OCI-LY7 (cell line): Measurements from ENCODE around the gene CEACAM4. TPM values are rescaled to one million over a fixed set of nuclear protein-coding genes. Genes with fewer than 3 reads are reported as not detected.

Experiments
- BruUV-seq: library from RNA; stranded (reverse); fragments of 400-500 nt; replicated peaks from 2 replicates; lab custom pipeline; 2021; lab: Mats Ljungman, UMichigan
- CTCF ChIA-PET: fragments of 300-600 bp; sonication (Branson Sonifier 250); formaldehyde crosslinking; loops from one replicate; lab custom pipeline; 2022; ENCODE audit warnings: antibody characterized with exemption; ENCODE audit not compliant: unreplicated experiment; lab: Charles Lee
- POLR2A ChIA-PET: fragments of 300-600 bp; sonication (Branson Sonifier 250); formaldehyde crosslinking; loops from one replicate; lab custom pipeline; 2022; ENCODE audit warnings: antibody characterized with exemption; lab: Charles Lee
- DNase-seq: peaks from one replicate; pipeline ENCODE4 v3.0.0-alpha.2; 2015; ENCODE audit warnings: low spot score
- H2AFZ ChIP-seq: fragments of 200-600 bp; sonication (generic), shearing (Covaris generic); 2 replicates; pipeline ENCODE4 v1.6.1; 2014; ENCODE audit warnings: mild to moderate bottlenecking, antibody characterized with exemption, low read length, moderate library complexity
- H3K27ac ChIP-seq: fragments of 200-600 bp; sonication (generic); 2 replicates; pipeline ENCODE4 v1.5.1; 2014; ENCODE audit warnings: mixed run types, low read depth, mild to moderate bottlenecking, moderate library complexity, low read length, inconsistent platforms; ENCODE audit not compliant: poor library complexity, severe bottlenecking
- H3K36me3 ChIP-seq: fragments of 200-600 bp; sonication (generic); 2 replicates; pipeline ENCODE4 v1.6.1; 2014; ENCODE audit warnings: mild to moderate bottlenecking, antibody characterized with exemption, low read length, moderate library complexity, mixed read lengths; ENCODE audit not compliant: insufficient read depth
- H3K4me1 ChIP-seq: fragments of 200-600 bp; sonication (generic); 2 replicates; pipeline ENCODE4 v1.5.1; 2014; ENCODE audit warnings: mild to moderate bottlenecking, low read length; ENCODE audit not compliant: insufficient read depth, poor library complexity, severe bottlenecking
- H3K4me2 ChIP-seq: fragments of 200-600 bp; sonication (generic); 2 replicates; pipeline ENCODE4 v1.6.1; 2014; ENCODE audit warnings: mild to moderate bottlenecking, low read length
- H3K4me3 ChIP-seq: fragments of 200-600 bp; sonication (generic); 2 replicates; pipeline ENCODE4 v1.5.1; 2014; ENCODE audit warnings: mild to moderate bottlenecking, low read depth, low read length; ENCODE audit not compliant: poor library complexity, severe bottlenecking
- H3K79me2 ChIP-seq: fragments of 200-600 bp; sonication (generic); 2 replicates; pipeline ENCODE4 v1.6.1; 2016; ENCODE audit warnings: low read depth, mild to moderate bottlenecking, low read length, moderate library complexity, mixed read lengths; ENCODE audit not compliant: insufficient read depth
- H3K9me2 ChIP-seq: fragments of 200-600 bp; sonication (generic); 2 replicates; pipeline ENCODE4 v1.6.1; 2016; ENCODE audit warnings: mild to moderate bottlenecking, low read length, mixed read lengths; ENCODE audit not compliant: insufficient read depth
- H3K9me3 ChIP-seq: fragments of 200-600 bp; sonication (generic); 2 replicates; pipeline ENCODE4 v1.6.1; 2014; ENCODE audit warnings: mild to moderate bottlenecking, mixed run types, low read length, mixed read lengths
- H4K20me1 ChIP-seq: fragments of 200-600 bp; sonication (generic); 2 replicates; pipeline ENCODE4 v1.6.1; 2014; ENCODE audit warnings: mild to moderate bottlenecking, antibody characterized with exemption, low read length, moderate library complexity, mixed read lengths; ENCODE audit not compliant: insufficient read depth
- EZH2phosphoT487 ChIP-seq: fragments of 200-600 bp; sonication (generic); IDR thresholded peaks from 2 replicates; pipeline ENCODE4 v1.6.1; 2018; ENCODE audit warnings: low read depth, borderline replicate concordance, mild to moderate bottlenecking, mixed run types, antibody characterized with exemption, low read length, moderate library complexity, mixed read lengths
- intact Hi-C: fragments of 100-400 bp; cut with micrococcal nuclease; formaldehyde crosslinking; loops from one replicate; pipeline ENCODE4 v1.10.0; 2022; ENCODE audit not compliant: unreplicated experiment
- total RNA-seq, 2 experiments: library from RNA; depleted of rRNA in 1 of 2; stranded (reverse); fragments of >200 nt in 1 of 2; shearing (Covaris generic) in 1 of 2; gene quantifications; 2 replicates each; pipeline ENCODE4 v1.2.3, GENCODE V29; 2014 to 2022
- TF ChIP-seq, protein P1 (sequence below): fragments of 200-600 bp; sonication (generic); conservative IDR thresholded peaks from 2 replicates; pipeline ENCODE4 v1.5.1; 2014; ENCODE audit warnings: mild to moderate bottlenecking, antibody characterized with exemption, low read length, moderate library complexity, mixed read lengths

The CEACAM4 gene
- total RNA-seq, 2 experiments from 2014 or later, result not detected

DNA sequence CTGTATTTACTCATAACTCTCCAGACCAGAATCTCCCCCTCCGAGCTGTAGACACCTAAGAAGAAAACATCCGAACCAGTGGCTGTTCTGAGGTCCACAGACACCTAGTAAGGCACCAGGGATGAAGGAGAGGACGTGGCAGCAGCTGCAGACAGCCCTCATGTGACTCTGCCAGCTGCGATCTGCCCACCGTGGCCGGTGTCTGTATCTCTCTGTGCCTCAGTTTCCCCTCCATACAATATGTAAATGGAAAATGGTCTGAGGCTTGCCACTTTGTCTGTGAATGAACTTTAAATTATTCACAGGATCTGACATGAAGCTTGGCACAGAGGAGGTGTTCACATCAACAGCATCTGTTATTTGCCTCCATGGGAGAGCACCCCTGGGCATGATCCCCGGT, 2.4 kb downstream of the CEACAM4 start:
- BruUV-seq, result no TSS peak
- H3K4me2 ChIP-seq, result no peak overlapping the region

DNA sequence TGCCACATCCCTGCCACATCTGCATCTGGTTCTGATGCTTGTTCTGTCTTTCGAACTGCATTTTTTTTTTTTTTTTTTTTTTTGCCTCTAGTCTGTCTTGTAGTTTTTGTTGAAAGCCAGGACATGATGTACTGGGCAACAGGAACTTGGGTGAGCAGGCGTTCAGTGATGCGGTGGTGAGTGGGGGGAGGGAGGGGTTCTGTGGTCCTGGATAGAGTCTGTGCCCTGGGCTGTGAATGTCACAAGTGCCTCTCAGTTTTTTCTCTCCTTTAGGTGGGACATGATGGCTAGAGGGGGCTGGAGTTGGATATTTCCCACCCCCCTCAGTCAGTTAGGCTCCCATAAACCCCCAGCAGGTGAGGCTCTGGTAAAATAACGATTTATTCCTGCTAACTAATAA, 3.5 kb downstream of the CEACAM4 start:
- no peak overlapping the region for H2AFZ ChIP-seq
- no peaks in the 10 kb centered on the region for H4K20me1 ChIP-seq
- no peaks in the 10 kb centered on the region for H3K36me3 ChIP-seq
- no peak overlapping the region for H3K4me3 ChIP-seq
- intact Hi-C loops, result no loop called here
- no peaks in the 10 kb centered on the region for H3K9me2 ChIP-seq
- BruUV-seq, result no TSS peak
- no peaks in the 10 kb centered on the region for H3K4me1 ChIP-seq
- no peak for DNase-seq
- no peaks in the 10 kb centered on the region for H3K79me2 ChIP-seq
- no peaks in the 10 kb centered on the region for H3K9me3 ChIP-seq
- no peak overlapping the region for H3K27ac ChIP-seq
- no peak overlapping the region for H3K4me2 ChIP-seq
- CTCF ChIA-PET, result no interaction called here
- POLR2A ChIA-PET, result no interaction called here
- TF ChIP-seq EZH2phosphoT487, result no peak
- TF ChIP-seq, protein P1, sequence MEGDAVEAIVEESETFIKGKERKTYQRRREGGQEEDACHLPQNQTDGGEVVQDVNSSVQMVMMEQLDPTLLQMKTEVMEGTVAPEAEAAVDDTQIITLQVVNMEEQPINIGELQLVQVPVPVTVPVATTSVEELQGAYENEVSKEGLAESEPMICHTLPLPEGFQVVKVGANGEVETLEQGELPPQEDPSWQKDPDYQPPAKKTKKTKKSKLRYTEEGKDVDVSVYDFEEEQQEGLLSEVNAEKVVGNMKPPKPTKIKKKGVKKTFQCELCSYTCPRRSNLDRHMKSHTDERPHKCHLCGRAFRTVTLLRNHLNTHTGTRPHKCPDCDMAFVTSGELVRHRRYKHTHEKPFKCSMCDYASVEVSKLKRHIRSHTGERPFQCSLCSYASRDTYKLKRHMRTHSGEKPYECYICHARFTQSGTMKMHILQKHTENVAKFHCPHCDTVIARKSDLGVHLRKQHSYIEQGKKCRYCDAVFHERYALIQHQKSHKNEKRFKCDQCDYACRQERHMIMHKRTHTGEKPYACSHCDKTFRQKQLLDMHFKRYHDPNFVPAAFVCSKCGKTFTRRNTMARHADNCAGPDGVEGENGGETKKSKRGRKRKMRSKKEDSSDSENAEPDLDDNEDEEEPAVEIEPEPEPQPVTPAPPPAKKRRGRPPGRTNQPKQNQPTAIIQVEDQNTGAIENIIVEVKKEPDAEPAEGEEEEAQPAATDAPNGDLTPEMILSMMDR, result no peak

More for the DNA sequence above, 2.4 kb downstream of the CEACAM4 start:
- no peak for TF ChIP-seq EZH2phosphoT487
- TF ChIP-seq, protein P1, result no peak
- no peaks in the 10 kb centered on the region for H3K9me2 ChIP-seq
- H4K20me1 ChIP-seq, result no peaks in the 10 kb centered on the region
- intact Hi-C loops, result no loop called here
- no peak for DNase-seq
- H3K27ac ChIP-seq, result no peak overlapping the region
- no peaks in the 10 kb centered on the region for H3K4me1 ChIP-seq
- peaks cover 4% of the 10 kb centered on the region; the same call in 1 of the 2 replicates for H3K9me3 ChIP-seq
- no peaks in the 10 kb centered on the region for H3K79me2 ChIP-seq
- ChIA-PET CTCF (no interaction called here), POLR2A (no interaction called here)
- H3K36me3 ChIP-seq, result no peaks in the 10 kb centered on the region
- H3K4me3 ChIP-seq, result no peak overlapping the region
- no peak overlapping the region for H2AFZ ChIP-seq

DNA sequence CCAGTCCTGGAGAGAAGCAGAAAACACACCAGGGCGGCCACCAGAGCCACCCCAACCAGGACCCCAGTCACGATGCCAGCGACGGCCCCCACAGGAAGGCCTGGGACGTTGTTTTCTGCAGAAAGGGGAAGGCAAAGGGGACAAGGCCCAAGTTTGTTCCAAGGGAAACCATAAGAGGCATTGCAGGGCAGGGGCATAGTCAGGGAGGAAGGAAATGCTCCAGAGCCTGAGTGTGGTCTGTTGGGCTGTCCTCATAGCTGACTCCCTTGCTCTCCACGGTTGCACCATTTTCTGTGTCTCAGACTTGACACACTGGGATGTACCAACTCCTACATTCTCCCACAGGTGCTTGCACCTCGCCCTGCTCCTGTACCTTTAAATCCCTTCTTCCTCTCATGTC, 5.2 kb downstream of the CEACAM4 start:
- Histone ChIP-seq H3K27ac (no peak overlapping the region), H3K9me3 (no peaks in the 10 kb centered on the region), H4K20me1 (no peaks in the 10 kb centered on the region), H3K9me2 (no peaks in the 10 kb centered on the region), H3K4me3 (no peak overlapping the region), H3K4me2 (no peak overlapping the region), H3K4me1 (no peaks in the 10 kb centered on the region), H2AFZ (no peak overlapping the region), H3K36me3 (no peaks in the 10 kb centered on the region), H3K79me2 (no peaks in the 10 kb centered on the region)
- intact Hi-C loops, result no loop called here
- TF ChIP-seq EZH2phosphoT487, result no peak
- TF ChIP-seq, protein P1, result no peak
- BruUV-seq, result no TSS peak
- POLR2A ChIA-PET, result no interaction called here
- CTCF ChIA-PET, result no interaction called here
- DNase-seq, result no peak
